ENCODE measurements around the gene CD22. TPM values are rescaled to one million over a fixed set of nuclear protein-coding genes. Genes with fewer than 3 reads are reported as not detected.

Gene CD22
- total RNA-seq, result 1 to 10 TPM; 1.4 to 3.6 TPM

DNA sequence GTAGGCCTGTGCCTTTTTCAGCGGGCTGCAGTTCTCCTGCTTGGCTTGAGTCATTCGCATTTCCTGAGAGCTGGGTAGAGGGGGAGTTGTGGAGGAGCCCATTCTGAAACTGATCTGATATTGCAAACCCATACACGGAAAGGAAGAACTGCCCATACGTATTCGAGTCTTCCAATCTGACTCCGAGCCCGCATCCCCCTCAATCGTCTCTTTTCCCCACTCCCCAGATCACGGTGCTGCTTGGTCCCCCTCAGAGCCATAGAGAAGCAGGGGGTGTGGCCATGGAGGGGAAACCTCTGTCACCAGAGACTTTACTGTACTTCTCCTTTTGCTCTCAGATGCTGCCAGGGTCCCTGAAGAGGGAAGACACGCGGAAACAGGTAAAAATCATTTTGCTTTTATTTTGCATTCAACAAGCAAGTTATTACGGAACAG lies at the start of gene CD22:
CD22 (plus strand) TSS at position 337 of the 435 bp plus-strand sequence. CDS start 2,854 bp downstream, outside the sequence.
- ATAC-seq (ENCODE audit: insufficient number of reproducible peaks, low FRiP score, low read depth), result no peak
- Histone ChIP-seq H3K4me1 (ENCODE audit: control insufficient read depth in 1 of 2, low read depth in 2 of 2) (no peaks in the 10 kb centered on the region), H3K27ac (no peak within 1 kb of the TSS), H3K9me3 (no peaks in the 10 kb centered on the region), H3K4me3 (no peak within 1 kb of the TSS), H3K27me3 (replicated peaks; ENCODE audit: insufficient read depth) (no peaks in the 10 kb centered on the region), H3K36me3 (no peaks in the 10 kb centered on the region)
- DNase-seq (ENCODE audit: low spot score), result no peak
- TF ChIP-seq, protein P1, sequence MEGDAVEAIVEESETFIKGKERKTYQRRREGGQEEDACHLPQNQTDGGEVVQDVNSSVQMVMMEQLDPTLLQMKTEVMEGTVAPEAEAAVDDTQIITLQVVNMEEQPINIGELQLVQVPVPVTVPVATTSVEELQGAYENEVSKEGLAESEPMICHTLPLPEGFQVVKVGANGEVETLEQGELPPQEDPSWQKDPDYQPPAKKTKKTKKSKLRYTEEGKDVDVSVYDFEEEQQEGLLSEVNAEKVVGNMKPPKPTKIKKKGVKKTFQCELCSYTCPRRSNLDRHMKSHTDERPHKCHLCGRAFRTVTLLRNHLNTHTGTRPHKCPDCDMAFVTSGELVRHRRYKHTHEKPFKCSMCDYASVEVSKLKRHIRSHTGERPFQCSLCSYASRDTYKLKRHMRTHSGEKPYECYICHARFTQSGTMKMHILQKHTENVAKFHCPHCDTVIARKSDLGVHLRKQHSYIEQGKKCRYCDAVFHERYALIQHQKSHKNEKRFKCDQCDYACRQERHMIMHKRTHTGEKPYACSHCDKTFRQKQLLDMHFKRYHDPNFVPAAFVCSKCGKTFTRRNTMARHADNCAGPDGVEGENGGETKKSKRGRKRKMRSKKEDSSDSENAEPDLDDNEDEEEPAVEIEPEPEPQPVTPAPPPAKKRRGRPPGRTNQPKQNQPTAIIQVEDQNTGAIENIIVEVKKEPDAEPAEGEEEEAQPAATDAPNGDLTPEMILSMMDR (IDR thresholded peaks at IDR 0.05), result no peak

DNA sequence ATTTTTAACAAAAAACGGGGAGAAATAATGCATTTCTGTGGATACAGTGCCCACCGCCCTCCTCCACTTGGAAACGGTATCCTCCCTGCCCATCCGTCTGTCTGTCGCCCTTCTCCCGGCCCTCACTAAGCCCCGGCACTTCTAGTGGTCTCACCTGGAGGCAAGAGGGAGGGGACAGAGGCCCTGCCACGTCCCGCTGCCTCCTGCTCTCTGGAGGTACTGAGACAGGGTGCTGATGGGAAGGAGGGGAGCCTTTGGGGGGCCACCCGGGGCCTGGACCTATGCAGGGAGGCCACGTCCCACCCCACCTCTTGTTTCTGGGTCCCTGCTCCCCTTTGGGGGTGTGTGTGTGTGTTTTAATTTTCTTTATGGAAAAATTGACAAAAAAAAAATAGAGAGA lies 49.6 kb upstream of the CD22 start:
- Histone ChIP-seq H3K4me3 (no peak overlapping the region), H3K36me3 (peaks cover 24% of the 10 kb centered on the region), H3K4me1 (ENCODE audit: control insufficient read depth in 1 of 2, low read depth in 2 of 2) (no peaks in the 10 kb centered on the region), H3K27me3 (replicated peaks; ENCODE audit: insufficient read depth) (no peaks in the 10 kb centered on the region), H3K9me3 (no peaks in the 10 kb centered on the region), H3K27ac (no peak overlapping the region)
- DNase-seq (ENCODE audit: low spot score) (no peak), ATAC-seq (ENCODE audit: insufficient number of reproducible peaks, low FRiP score, low read depth) (no peak)
- TF ChIP-seq, protein P1 (IDR thresholded peaks at IDR 0.05), result no peak

DNA sequence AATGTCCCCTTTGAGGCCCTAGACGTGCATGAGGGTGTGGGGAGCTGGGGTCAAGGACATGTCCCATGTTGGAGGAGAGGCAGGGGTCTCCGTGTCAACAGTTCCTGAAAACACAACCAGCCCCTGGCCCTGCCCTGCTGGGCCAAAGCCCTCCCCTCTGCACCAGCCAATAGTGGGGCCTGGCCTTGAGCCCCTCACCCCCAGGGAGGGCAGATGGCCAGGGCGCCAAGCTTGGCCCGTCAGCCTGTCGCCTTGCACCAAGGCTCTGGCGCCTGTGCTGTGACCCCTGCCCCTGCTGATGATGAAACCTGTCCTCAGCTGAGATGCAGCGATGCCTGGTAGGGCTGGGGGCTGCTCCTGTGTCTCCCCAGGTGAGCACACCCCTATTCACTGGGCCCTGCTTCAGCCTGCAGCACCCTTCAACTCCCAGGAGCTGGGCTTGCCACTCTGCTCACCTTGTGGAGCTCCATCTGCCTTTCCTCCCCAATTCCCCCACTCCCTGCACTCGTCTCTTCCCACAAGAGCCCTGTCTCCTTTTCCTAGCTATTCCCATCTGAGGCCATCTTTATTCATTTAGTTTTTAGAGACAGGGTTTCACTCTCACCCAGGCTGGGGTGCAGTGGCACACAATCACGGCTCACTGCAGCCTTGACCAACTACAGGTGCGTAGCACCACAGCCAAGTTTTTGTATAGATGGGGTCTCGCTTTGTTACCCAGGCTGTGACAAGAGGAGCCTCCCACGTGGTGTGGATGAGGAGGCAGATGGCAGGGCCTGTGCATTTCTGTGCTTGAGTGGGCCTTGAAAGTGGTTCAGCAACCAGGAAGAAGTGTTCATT lies 48.8 kb upstream of the CD22 start:
- no peak for DNase-seq (ENCODE audit: low spot score)
- no peaks in the 10 kb centered on the region for H3K27me3 ChIP-seq (replicated peaks; ENCODE audit: insufficient read depth)
- H3K36me3 ChIP-seq, result peaks cover 24% of the 10 kb centered on the region
- H3K4me1 ChIP-seq (ENCODE audit: control insufficient read depth in 1 of 2, low read depth in 2 of 2), result no peaks in the 10 kb centered on the region
- TF ChIP-seq, protein P1 (IDR thresholded peaks at IDR 0.05), result no peak
- no peak overlapping the region for H3K4me3 ChIP-seq
- H3K9me3 ChIP-seq, result no peaks in the 10 kb centered on the region
- ATAC-seq (ENCODE audit: insufficient number of reproducible peaks, low FRiP score, low read depth), result no peak
- no peak overlapping the region for H3K27ac ChIP-seq

DNA sequence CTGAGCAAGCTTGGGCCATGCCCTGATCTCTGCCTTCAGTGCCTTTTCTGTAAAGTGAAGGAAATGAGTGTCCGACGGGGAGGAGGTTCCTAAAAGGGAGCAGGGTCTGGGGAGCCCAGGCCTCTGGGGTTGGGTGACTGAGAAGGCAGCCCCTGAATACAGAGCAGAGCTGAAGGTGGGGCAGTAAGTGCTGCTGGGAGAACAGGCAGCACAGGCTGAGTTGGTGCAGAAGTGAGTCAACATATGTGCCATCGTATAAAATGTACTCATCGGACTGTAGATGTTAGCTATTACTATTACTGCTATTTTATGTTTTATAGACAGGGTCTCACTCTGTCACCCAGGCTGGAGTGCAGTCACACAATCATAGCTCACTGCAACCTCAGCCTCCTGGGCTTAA lies 47.7 kb upstream of the CD22 start:
- H3K27ac ChIP-seq, result no peak overlapping the region
- DNase-seq (ENCODE audit: low spot score), result no peak

More for the DNA sequence above, 47.7 kb upstream of the CD22 start:
- Histone ChIP-seq H3K27me3 (replicated peaks; ENCODE audit: insufficient read depth) (no peaks in the 10 kb centered on the region), H3K4me1 (ENCODE audit: control insufficient read depth in 1 of 2, low read depth in 2 of 2) (no peaks in the 10 kb centered on the region), H3K4me3 (no peak overlapping the region), H3K9me3 (no peaks in the 10 kb centered on the region), H3K36me3 (peaks cover 21% of the 10 kb centered on the region)
- TF ChIP-seq, protein P1 (IDR thresholded peaks at IDR 0.05), result no peak
- no peak for ATAC-seq (ENCODE audit: insufficient number of reproducible peaks, low FRiP score, low read depth)

Data from thoracic aorta (tissue), 2 donors.